B cell (primary cell): ENCODE measurements around the gene TRPT1. TPM values are rescaled to one million over a fixed set of nuclear protein-coding genes. Genes with fewer than 3 reads are reported as not detected.
A peak's percentile ranks its signal among the peaks of the same experiment; 100 is the strongest.
"Not testable (repeated sequence)": the region's sequence is repeated elsewhere in the genome, so short reads cannot be mapped to it uniquely, and the experiment has no call there.

Experiments used
- ATAC-seq: fragments of 200-7000 bp; cut with Tn5 transposase; one replicate; pipeline ENCODE4 v1.10.0; 2021; ENCODE audit warnings: low read depth, mild to moderate bottlenecking, moderate number of reproducible peaks, moderate library complexity
- CTCF ChIA-PET: fragments of 350-600 bp; sonication (Branson Sonifier 250); formaldehyde crosslinking; loops from one replicate; lab custom pipeline; 2021; ENCODE audit warnings: antibody characterized with exemption, inconsistent platforms; lab: Charles Lee
- POLR2A ChIA-PET: fragments of 350-600 bp; sonication (Branson Sonifier 250); formaldehyde crosslinking; loops from one replicate; lab custom pipeline; 2021; ENCODE audit warnings: antibody characterized with exemption; lab: Charles Lee
- DNase-seq: peaks from one replicate; pipeline ENCODE4 v3.0.0; 2013
- H2AFZ ChIP-seq: 2 replicates; pipeline ENCODE4 v1.6.1; 2012; ENCODE audit warnings: mild to moderate bottlenecking, low read depth, low read length; ENCODE audit not compliant: insufficient read depth, poor library complexity, severe bottlenecking
- H3K27ac ChIP-seq, 2 donors: 1 replicate in 1 of 2; 2 replicates in 1 of 2; pipeline ENCODE4 v1.5.1; 2012 to 2013; ENCODE audit warnings: low read length in 2 of 2, mild to moderate bottlenecking in 2 of 2, moderate library complexity in 1 of 2
- H3K27me3 ChIP-seq, 4 experiments: fragments of 200-600 bp in 1 of 4; sonication (generic) in 1 of 4; replicated peaks in 1 of 4; 1 replicate in 2 of 4; 2 replicates in 2 of 4; pipeline versions ENCODE4 v1.6.1 to v1.7.0; 2013 to 2016; ENCODE audit warnings: low read length in 3 of 4, mild to moderate bottlenecking in 2 of 4, mixed read lengths in 1 of 4, moderate library complexity in 1 of 4; ENCODE audit not compliant: insufficient read depth in 4 of 4, control insufficient read depth in 3 of 4; ENCODE audit errors: control extremely low read depth in 1 of 4
- H3K36me3 ChIP-seq, 2 experiments: replicated peaks in 1 of 2; 1 replicate in 1 of 2; 2 replicates in 1 of 2; pipeline versions ENCODE4 v1.6.1 to v1.7.1; 2013; ENCODE audit warnings: low read length in 1 of 2; ENCODE audit not compliant: insufficient read depth in 2 of 2, control insufficient read depth in 1 of 2; ENCODE audit errors: control extremely low read depth in 1 of 2, extremely low read depth in 1 of 2
- H3K4me1 ChIP-seq, 2 donors: fragments of 200-600 bp in 1 of 2; sonication (generic) in 1 of 2; 1 replicate in 1 of 2; 2 replicates in 1 of 2; pipeline versions ENCODE4 v1.5.1 to v1.6.1; 2013 to 2017; ENCODE audit warnings: low read length in 2 of 2; ENCODE audit not compliant: control insufficient read depth in 2 of 2, insufficient read depth in 2 of 2
- H3K4me2 ChIP-seq: replicated peaks from 2 replicates; pipeline ENCODE3; 2012; ENCODE audit warnings: mild to moderate bottlenecking, low read depth, low read length; ENCODE audit not compliant: poor library complexity, severe bottlenecking
- H3K4me3 ChIP-seq, 5 experiments: fragments of 200-600 bp in 1 of 5; sonication (generic) in 1 of 5; 1 replicate in 3 of 5; 2 replicates in 2 of 5; pipeline versions ENCODE4 v1.5.1 to v1.7.0; 2011 to 2016; ENCODE audit warnings: low read length in 4 of 5, mild to moderate bottlenecking in 4 of 5, low read depth in 2 of 5, control low read depth in 1 of 5, moderate library complexity in 1 of 5; ENCODE audit not compliant: insufficient read depth in 1 of 5; ENCODE audit errors: control extremely low read depth in 1 of 5, extremely low read depth in 1 of 5
- H3K79me2 ChIP-seq: fragments of 200-600 bp; sonication (generic); one replicate; pipeline ENCODE4 v1.6.0; 2016; ENCODE audit warnings: low read length; ENCODE audit not compliant: control insufficient read depth, insufficient read depth
- H3K9ac ChIP-seq: fragments of 200-600 bp; sonication (generic); 2 replicates; pipeline ENCODE4 v1.6.1; 2017; ENCODE audit warnings: mild to moderate bottlenecking, low read length, moderate library complexity
- H3K9me3 ChIP-seq, 3 donors: one replicate each; pipeline versions ENCODE4 v1.6.1 to v1.7.1; 2013; ENCODE audit warnings: low read length in 2 of 3; ENCODE audit not compliant: control insufficient read depth in 2 of 3, insufficient read depth in 1 of 3; ENCODE audit errors: control extremely low read depth in 1 of 3
- H4K20me1 ChIP-seq: 2 replicates; pipeline ENCODE4 v1.6.0; 2012; ENCODE audit warnings: mild to moderate bottlenecking, low read length; ENCODE audit not compliant: insufficient read depth, control insufficient read depth, poor library complexity, severe bottlenecking
- H3K27ac Mint-ChIP-seq: one replicate; pipeline ENCODE4 v1.8.0; 2021; ENCODE audit warnings: mixed read lengths
- H3K27me3 Mint-ChIP-seq: one replicate; pipeline ENCODE4 v1.8.0; 2021; ENCODE audit warnings: mixed read lengths
- H3K4me1 Mint-ChIP-seq: one replicate; pipeline ENCODE4 v1.8.0; 2021; ENCODE audit warnings: mixed read lengths
- H3K4me3 Mint-ChIP-seq: one replicate; pipeline ENCODE4 v1.8.0; 2021; ENCODE audit warnings: mixed read lengths
- H3K9me3 Mint-ChIP-seq: one replicate; pipeline ENCODE4 v1.8.0; 2022; ENCODE audit warnings: mixed read lengths; ENCODE audit not compliant: insufficient read depth
- EZH2 ChIP-seq: IDR thresholded peaks from 2 replicates; pipeline ENCODE4 v1.6.1; 2012; ENCODE audit warnings: borderline replicate concordance, low read depth, mild to moderate bottlenecking, moderate library complexity, low read length; ENCODE audit not compliant: insufficient read depth, poor library complexity, severe bottlenecking
- WGBS: methylation state at CpG from one replicate; pipeline ENCODE4 v1.1.5; 2013; ENCODE audit warnings: missing lambda C conversion rate; ENCODE audit not compliant: insufficient coverage; 5-methylcytosine and 5-hydroxymethylcytosine counted together
- intact Hi-C: fragments of 100-400 bp; cut with micrococcal nuclease; formaldehyde crosslinking; loops from one replicate; pipeline ENCODE4 v1.10.0; 2022
- polyA plus RNA-seq: library from polyadenylated mRNA; depleted of rRNA; stranded (reverse); fragments of >200 nt; gene quantifications from 2 replicates; pipeline ENCODE4 v1.2.3, GENCODE V29; 2012
- total RNA-seq, 2 donors: library from RNA; stranded (reverse); fragments of 120-200 nt in 1 of 2; gene quantifications; 1 replicate in 1 of 2; 2 replicates in 1 of 2; pipeline versions ENCODE4 v1.2.3 to v1.2.4, GENCODE V29; 2013 to 2022
- TF ChIP-seq, protein P1 (sequence below): fragments of 200-600 bp; IDR thresholded peaks from one replicate; pipeline ENCODE4 v1.8.0; 2022; ENCODE audit warnings: antibody characterized with exemption, mild to moderate bottlenecking

TRPT1 gene
- total and polyA plus RNA-seq, 2 donors (not counting 1 experiment from before 2014, with no cell fraction given), result 59.6 to 145 TPM

DNA sequence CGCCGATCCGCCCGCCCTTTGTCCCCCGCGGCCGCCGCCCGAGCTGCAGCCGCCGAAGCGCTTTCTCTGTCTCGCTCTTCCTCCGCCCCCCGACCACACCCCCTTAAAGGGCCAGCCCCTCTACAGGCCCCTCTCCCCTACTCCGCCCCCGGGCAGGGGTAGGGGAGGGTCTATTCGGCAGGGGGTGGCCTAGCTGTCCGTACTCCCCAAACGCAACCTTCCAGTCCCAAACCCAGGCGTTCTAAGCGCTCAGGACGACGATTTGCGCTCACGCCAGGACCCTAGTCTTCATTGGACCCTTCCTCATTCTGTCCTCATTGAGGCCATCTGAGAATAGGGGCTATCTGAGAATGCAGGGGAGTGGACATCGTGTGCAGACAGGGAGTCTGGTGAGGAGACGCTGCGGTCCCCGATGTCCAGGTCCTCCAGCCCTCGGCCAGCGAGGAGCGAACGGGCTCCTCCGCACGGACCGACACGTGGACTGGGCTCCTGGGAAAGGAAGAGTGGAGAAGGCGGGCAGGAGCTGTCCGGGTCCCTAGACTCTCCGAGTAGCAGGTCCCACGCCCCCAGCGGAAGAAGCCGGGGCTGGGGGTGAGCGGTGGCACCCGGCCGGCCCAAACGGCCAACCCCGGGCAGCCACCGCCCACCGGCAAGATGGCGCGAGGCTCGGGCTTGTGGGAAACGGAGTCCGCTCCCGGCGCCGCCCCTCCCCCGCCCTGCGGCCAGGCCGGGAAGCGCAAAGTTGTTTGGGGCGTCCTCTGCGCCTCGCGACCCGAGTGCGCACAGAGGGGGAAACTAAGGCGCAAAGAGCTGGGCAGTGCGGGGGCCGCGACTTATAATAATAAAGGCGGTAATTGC, 21.1 kb upstream of the TRPT1 start, which contains the start of gene PPP1R14B:
Gene PPP1R14B, minus strand, starts transcription at position 73 of the 858 bp plus-strand sequence. CDS start 270 bp downstream, outside the sequence.
- peaks cover 40% of the 10 kb centered on the region for H3K4me1 Mint-ChIP-seq
- H3K4me1 ChIP-seq, result peaks cover 26 to 54% of the 10 kb centered on the region in 2 donors
- H3K36me3 ChIP-seq, result peaks cover 0 to 11% of the 10 kb centered on the region in 2 experiments
- no peaks in the 10 kb centered on the region for H3K27me3 Mint-ChIP-seq
- peaks cover 2% of the 10 kb centered on the region for H4K20me1 ChIP-seq
- H3K27ac Mint-ChIP-seq, result peak within 1 kb of the TSS; percentile 91
- intact Hi-C loops, result loop anchor here (1.0 kb wide), 4 partner anchors 21 to 61 kb away; partner anchors contain the start of genes GPR137, NUDT22, STIP1 and TRPT1
- no peak for TF ChIP-seq EZH2
- TF ChIP-seq, protein P1, sequence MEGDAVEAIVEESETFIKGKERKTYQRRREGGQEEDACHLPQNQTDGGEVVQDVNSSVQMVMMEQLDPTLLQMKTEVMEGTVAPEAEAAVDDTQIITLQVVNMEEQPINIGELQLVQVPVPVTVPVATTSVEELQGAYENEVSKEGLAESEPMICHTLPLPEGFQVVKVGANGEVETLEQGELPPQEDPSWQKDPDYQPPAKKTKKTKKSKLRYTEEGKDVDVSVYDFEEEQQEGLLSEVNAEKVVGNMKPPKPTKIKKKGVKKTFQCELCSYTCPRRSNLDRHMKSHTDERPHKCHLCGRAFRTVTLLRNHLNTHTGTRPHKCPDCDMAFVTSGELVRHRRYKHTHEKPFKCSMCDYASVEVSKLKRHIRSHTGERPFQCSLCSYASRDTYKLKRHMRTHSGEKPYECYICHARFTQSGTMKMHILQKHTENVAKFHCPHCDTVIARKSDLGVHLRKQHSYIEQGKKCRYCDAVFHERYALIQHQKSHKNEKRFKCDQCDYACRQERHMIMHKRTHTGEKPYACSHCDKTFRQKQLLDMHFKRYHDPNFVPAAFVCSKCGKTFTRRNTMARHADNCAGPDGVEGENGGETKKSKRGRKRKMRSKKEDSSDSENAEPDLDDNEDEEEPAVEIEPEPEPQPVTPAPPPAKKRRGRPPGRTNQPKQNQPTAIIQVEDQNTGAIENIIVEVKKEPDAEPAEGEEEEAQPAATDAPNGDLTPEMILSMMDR, result no peak
- H3K4me2 ChIP-seq, result peak within 1 kb of the TSS; percentile 99
- peak within 1 kb of the TSS; percentile 83 for H2AFZ ChIP-seq
- H3K9me3 ChIP-seq, result no peaks in the 10 kb centered on the region
- DNase-seq (peak; percentile 85), ATAC-seq (peak; percentile 60)
- H3K27ac ChIP-seq, result peak within 1 kb of the TSS; percentile 53 to 79
- H3K27me3 ChIP-seq, result no peaks in the 10 kb centered on the region
- ChIA-PET POLR2A (interaction anchor here (1.0 to 4.0 kb wide), 6 partner anchors 20 to 71 kb away, joined by 4 to 37 read pairs (median 9); partner anchors contain the start of genes BAD, FERMT3, NUDT22 and PRDX5), CTCF (interaction anchor here (0.9 to 10.4 kb wide), 9 partner anchors 16 to 71 kb away, joined by 3 to 141 read pairs (median 5); partner anchors contain the start of genes BAD, ESRRA, FERMT3 and PRDX5)
- peak within 1 kb of the TSS; percentile 78 to 99 (median 88) for H3K4me3 ChIP-seq
- H3K79me2 ChIP-seq, result peaks cover 9% of the 10 kb centered on the region
- peak within 1 kb of the TSS; percentile 80 for H3K9ac ChIP-seq
- H3K9me3 Mint-ChIP-seq, result no peaks in the 10 kb centered on the region
- 2% methylated on average over 53 of the region's 74 CpGs for WGBS
- peak within 1 kb of the TSS; percentile 90 for H3K4me3 Mint-ChIP-seq

DNA sequence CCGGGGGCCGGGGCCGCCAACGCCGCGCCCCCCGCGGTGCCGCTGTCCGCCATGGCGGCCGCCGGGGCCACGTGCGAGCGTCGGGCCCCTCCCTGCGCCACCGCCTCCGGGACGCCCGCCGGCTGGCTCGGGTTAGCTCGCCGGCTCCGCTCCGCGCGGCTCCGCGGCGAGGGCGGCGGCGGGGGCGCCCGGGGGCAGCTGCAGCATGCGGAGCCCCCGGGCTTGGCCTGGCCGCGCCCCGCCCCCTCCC, 20.6 kb upstream of the TRPT1 start:
- H3K27me3 ChIP-seq, H3K9me3 ChIP-seq, H3K27ac ChIP-seq, H4K20me1 ChIP-seq, H3K9me3 Mint-ChIP-seq, H3K79me2 ChIP-seq, H3K27me3 Mint-ChIP-seq: not testable (repeated sequence)
- peaks cover 0 to 11% of the 10 kb centered on the region in 2 experiments for H3K36me3 ChIP-seq
- peak overlapping the region; percentile 89 for H3K4me3 Mint-ChIP-seq
- H3K9ac ChIP-seq, result peak overlapping the region; percentile 80
- POLR2A ChIA-PET, result interaction anchor here (1.0 to 4.0 kb wide), 7 partner anchors 10 to 71 kb away, joined by 4 to 37 read pairs (median 8); partner anchors contain the start of genes BAD, FERMT3, NUDT22 and PRDX5
- H3K27ac Mint-ChIP-seq, result peak overlapping the region; percentile 87
- peak; percentile 3 for ATAC-seq
- peak overlapping the region; percentile 83 for H2AFZ ChIP-seq
- WGBS, result under 1% methylated on average over 40 of the region's 43 CpGs
- CTCF ChIA-PET, result interaction anchor here (0.9 to 10.4 kb wide), 10 partner anchors 14 to 71 kb away, joined by 3 to 141 read pairs (median 5); partner anchors contain the start of genes BAD, ESRRA, FERMT3 and PRDX5
- peak; percentile 53 for DNase-seq
- peaks cover 36% of the 10 kb centered on the region for H3K4me1 Mint-ChIP-seq
- intact Hi-C loops, result loop anchor here (1.0 kb wide), 3 partner anchors 20 to 60 kb away; partner anchors contain the start of genes GPR137, NUDT22, STIP1 and TRPT1
- peak overlapping the region; percentile 99 for H3K4me2 ChIP-seq
- peak overlapping the region in 4 of 5 experiments; percentile 63 to 99 (median 83) for H3K4me3 ChIP-seq
- peaks cover 22 to 53% of the 10 kb centered on the region in 2 donors for H3K4me1 ChIP-seq
